Caco-2 (cell line): Measurements from ENCODE around the gene QSOX2. TPM values are rescaled to one million over a fixed set of nuclear protein-coding genes. Genes with fewer than 3 reads are reported as not detected.

Experiments used
- BruUV-seq: library from RNA; stranded (reverse); fragments of 400-500 nt; replicated peaks from 2 replicates; lab custom pipeline; 2021; lab: Mats Ljungman, UMichigan
- CTCF ChIA-PET: fragments of 300-600 bp; sonication (Branson Sonifier 250); formaldehyde crosslinking; loops from one replicate; lab custom pipeline; 2022; ENCODE audit warnings: antibody characterized with exemption; lab: Charles Lee
- POLR2A ChIA-PET: fragments of 300-600 bp; sonication (Branson Sonifier 250); formaldehyde crosslinking; loops from one replicate; lab custom pipeline; 2022; ENCODE audit warnings: antibody characterized with exemption; lab: Charles Lee
- DNase-seq, 2 experiments: peaks; one replicate each; pipeline versions ENCODE4 v3.0.0 to v3.0.0-alpha.2; 2020 to 2022
- H3K27me3 ChIP-seq: replicated peaks from 2 replicates; pipeline ENCODE4 v1.6.0; 2011; ENCODE audit warnings: low read length; ENCODE audit not compliant: control insufficient read depth, insufficient read depth
- H3K36me3 ChIP-seq: 2 replicates; pipeline ENCODE4 v1.5.1; 2011; ENCODE audit warnings: low read length; ENCODE audit not compliant: control insufficient read depth, insufficient read depth
- H3K4me1 ChIP-seq: fragments of 250-450 bp; sonication (Bioruptor Pico); 2 replicates; pipeline ENCODE4 v1.5.1; 2020; ENCODE audit warnings: mild to moderate bottlenecking
- H3K4me3 ChIP-seq: 2 replicates; pipeline ENCODE4 v1.5.1; 2011; ENCODE audit warnings: low read depth, mild to moderate bottlenecking, control low read depth, low read length
- H3K9me3 ChIP-seq: fragments of 250-450 bp; sonication (Bioruptor Pico); 2 replicates; pipeline ENCODE4 v1.5.1; 2020; ENCODE audit warnings: mild to moderate bottlenecking, moderate library complexity
- H3K27ac Mint-ChIP-seq: one replicate; pipeline ENCODE4 v1.8.0; 2022; ENCODE audit warnings: mixed read lengths; ENCODE audit not compliant: unreplicated experiment
- H3K27me3 Mint-ChIP-seq: one replicate; pipeline ENCODE4 v1.8.0; 2022; ENCODE audit warnings: mixed read lengths; ENCODE audit not compliant: insufficient read depth, unreplicated experiment
- H3K36me3 Mint-ChIP-seq: one replicate; pipeline ENCODE4 v1.8.0; 2022; ENCODE audit warnings: mild to moderate bottlenecking, mixed read lengths; ENCODE audit not compliant: insufficient read depth, unreplicated experiment
- H3K4me1 Mint-ChIP-seq: one replicate; pipeline ENCODE4 v1.8.0; 2022; ENCODE audit warnings: low read depth, mixed read lengths; ENCODE audit not compliant: unreplicated experiment
- H3K4me3 Mint-ChIP-seq: one replicate; pipeline ENCODE4 v1.8.0; 2022; ENCODE audit warnings: mild to moderate bottlenecking, moderate library complexity, mixed read lengths; ENCODE audit not compliant: unreplicated experiment
- H3K9me3 Mint-ChIP-seq: one replicate; pipeline ENCODE4 v1.8.0; 2022; ENCODE audit warnings: mixed read lengths; ENCODE audit not compliant: unreplicated experiment
- CTCF ChIP-seq, 2 experiments: fragments of 200-600 bp in 1 of 2; IDR thresholded peaks; 1 replicate in 1 of 2; 2 replicates in 1 of 2; pipeline versions ENCODE4 v1.5.1 to v1.8.0; 2011 to 2022; ENCODE audit warnings: antibody characterized with exemption in 1 of 2, control low read depth in 1 of 2, inconsistent platforms in 1 of 2, low read depth in 1 of 2, low read length in 1 of 2, mild to moderate bottlenecking in 1 of 2, moderate library complexity in 1 of 2; ENCODE audit not compliant: insufficient read depth in 1 of 2, severe bottlenecking in 1 of 2, unreplicated experiment in 1 of 2
- intact Hi-C: fragments of 100-400 bp; cut with micrococcal nuclease; formaldehyde crosslinking; loops from one replicate; pipeline ENCODE4 v1.10.0; 2022; ENCODE audit not compliant: unreplicated experiment
- total RNA-seq: library from RNA; stranded (reverse); gene quantifications from 2 replicates; pipeline ENCODE4 v1.2.3, GENCODE V29; 2022

QSOX2 gene
- total RNA-seq, 1 experiment from 2014 or later: 29.6 TPM

GRCh38 chr9:136273921-136274785, 28.5 kb upstream of the QSOX2 start:
- Mint-ChIP-seq H3K27me3 (peaks cover 15% of the 10 kb centered on the region), H3K27ac (no peak overlapping the region), H3K9me3 (peaks cover 11% of the 10 kb centered on the region), H3K36me3 (no peaks in the 10 kb centered on the region), H3K4me1 (no peaks in the 10 kb centered on the region), H3K4me3 (no peak overlapping the region)
- POLR2A ChIA-PET: no interaction called here
- no peak for TF ChIP-seq CTCF (IDR thresholded peaks at IDR 0.05; ENCODE audit: insufficient read depth in 1 of 2, low read depth in 1 of 2, low read length in 1 of 2, severe bottlenecking in 1 of 2, unreplicated experiment in 1 of 2)
- Histone ChIP-seq H3K9me3 (no peaks in the 10 kb centered on the region), H3K36me3 (no peaks in the 10 kb centered on the region), H3K27me3 (no peaks in the 10 kb centered on the region; the same call in 1 of the 2 replicates), H3K4me3 (no peak overlapping the region), H3K4me1 (no peaks in the 10 kb centered on the region)
- BruUV-seq: no TSS peak
- DNase-seq: no peak
- CTCF ChIA-PET: no interaction called here
- intact Hi-C loops: no loop called here

GRCh38 chr9:136273244-136273865, 27.7 kb upstream of the QSOX2 start:
- DNase-seq: no peak
- POLR2A ChIA-PET: no interaction called here
- Histone ChIP-seq H3K27me3 (no peaks in the 10 kb centered on the region; the same call in 1 of the 2 replicates), H3K36me3 (no peaks in the 10 kb centered on the region), H3K4me1 (no peaks in the 10 kb centered on the region), H3K4me3 (no peak overlapping the region), H3K9me3 (no peaks in the 10 kb centered on the region)
- no peak overlapping the region for H3K27ac Mint-ChIP-seq
- peaks cover 11% of the 10 kb centered on the region for H3K9me3 Mint-ChIP-seq
- TF ChIP-seq CTCF (IDR thresholded peaks at IDR 0.05; ENCODE audit: insufficient read depth in 1 of 2, low read depth in 1 of 2, low read length in 1 of 2, severe bottlenecking in 1 of 2, unreplicated experiment in 1 of 2): no peak
- no peak overlapping the region for H3K4me3 Mint-ChIP-seq
- H3K4me1 Mint-ChIP-seq: no peaks in the 10 kb centered on the region
- peaks cover 15% of the 10 kb centered on the region for H3K27me3 Mint-ChIP-seq
- no peaks in the 10 kb centered on the region for H3K36me3 Mint-ChIP-seq
- CTCF ChIA-PET: no interaction called here
- no TSS peak for BruUV-seq
- intact Hi-C loops: no loop called here

- H3K27me3 Mint-ChIP-seq: peaks cover 15% of the 10 kb centered on the region
- H3K4me3 Mint-ChIP-seq: no peak overlapping the region
- no peak for DNase-seq
- H3K9me3 Mint-ChIP-seq: peaks cover 11% of the 10 kb centered on the region
- BruUV-seq: no TSS peak
- H3K27ac Mint-ChIP-seq: no peak overlapping the region
- intact Hi-C loops: no loop called here
- POLR2A ChIA-PET: no interaction called here
- no peaks in the 10 kb centered on the region for H3K4me1 Mint-ChIP-seq
- TF ChIP-seq CTCF (IDR thresholded peaks at IDR 0.05; ENCODE audit: insufficient read depth in 1 of 2, low read depth in 1 of 2, low read length in 1 of 2, severe bottlenecking in 1 of 2, unreplicated experiment in 1 of 2): no peak
- peaks cover 7% of the 10 kb centered on the region for H3K36me3 Mint-ChIP-seq
- H3K36me3 ChIP-seq: no peaks in the 10 kb centered on the region
- H3K27me3 ChIP-seq: no peaks in the 10 kb centered on the region
- H3K4me1 ChIP-seq: peaks cover 7% of the 10 kb centered on the region; the same call in 1 of the 2 replicates
- H3K4me3 ChIP-seq: no peak overlapping the region
- no peaks in the 10 kb centered on the region for H3K9me3 ChIP-seq
- CTCF ChIA-PET: no interaction called here
Measured at GRCh38 chr9:136270173-136270705, 24.6 kb upstream of the QSOX2 start.
